ENCODE measurements around the gene SQSTM1. TPM values are rescaled to one million over a fixed set of nuclear protein-coding genes. Genes with fewer than 3 reads are reported as not detected.
"Not testable (repeated sequence)": the region's sequence is repeated elsewhere in the genome, so short reads cannot be mapped to it uniquely, and the experiment has no call there.

SQSTM1 gene
- total and polyA plus RNA-seq, 12 donors = 131 to 466 (median 387) TPM

DNA sequence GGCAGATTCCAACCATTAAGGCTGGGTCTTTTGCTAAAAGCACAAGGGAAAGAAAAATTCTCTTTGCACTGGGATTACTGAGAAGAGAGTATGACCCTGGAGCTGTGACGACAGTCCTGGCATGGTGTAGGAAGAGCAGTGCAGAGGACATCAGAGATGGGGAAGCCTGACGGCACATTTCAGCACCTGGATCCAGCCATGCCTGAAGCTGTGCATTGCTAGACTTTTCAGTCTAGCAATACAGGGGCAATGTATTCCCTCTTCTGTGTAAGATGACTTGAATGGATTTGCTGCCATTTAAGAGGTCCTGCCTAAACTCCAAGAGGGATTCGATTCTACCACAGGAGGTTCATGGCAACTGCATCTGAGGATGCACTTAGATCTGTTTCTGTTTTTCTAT, 50.2 kb downstream of the SQSTM1 start:
- H3K36me3 ChIP-seq = peaks cover 0 to 97% (median 40%) of the 10 kb centered on the region in 9 donors
- ATAC-seq = no peak

GRCh38 chr5:179871533-179871932, 50.8 kb downstream of the SQSTM1 start:
- not testable (repeated sequence) for H3K4me3 ChIP-seq, H3K27ac ChIP-seq, DNase-seq, H3K9me3 ChIP-seq, ATAC-seq, H3K27me3 ChIP-seq
- H3K4me1 ChIP-seq = peaks cover 0 to 11% (median 0%) of the 10 kb centered on the region in 9 donors
- peaks cover 0 to 97% (median 40%) of the 10 kb centered on the region in 9 donors for H3K36me3 ChIP-seq
- WGBS, 2 donors = 77 to 79% methylated on average over 14 of the region's 14 CpGs
- intact Hi-C loops (cut with DNase I) = loop anchor here in 1 of 10 donors (5.0 kb wide), 1 partner anchor 36 kb away; the partner anchor contains the start of gene TBC1D9B

More for the DNA sequence above, 50.2 kb downstream of the SQSTM1 start:
- Histone ChIP-seq H3K4me1 (peaks cover 0 to 11% (median 0%) of the 10 kb centered on the region in 9 donors), H3K27ac (peak overlapping the region in 3 of 10 donors; percentile 11 to 42 (median 30)), H3K27me3 (no peaks in the 10 kb centered on the region), H3K9me3 (no peaks in the 10 kb centered on the region), H3K4me3 (no peak overlapping the region)
- WGBS, 2 donors = 90 to 91% methylated on average over 3 of the region's 3 CpGs
- DNase-seq = no peak
- intact Hi-C loops (cut with DNase I) = loop anchor here in 2 of 10 donors (1.0 to 5.0 kb wide), 2 partner anchors 36 to 37 kb away; partner anchors contain the start of gene TBC1D9B (in 1 of the 2)
- no peak for TF ChIP-seq CTCF (IDR thresholded peaks at IDR 0.05)

DNA sequence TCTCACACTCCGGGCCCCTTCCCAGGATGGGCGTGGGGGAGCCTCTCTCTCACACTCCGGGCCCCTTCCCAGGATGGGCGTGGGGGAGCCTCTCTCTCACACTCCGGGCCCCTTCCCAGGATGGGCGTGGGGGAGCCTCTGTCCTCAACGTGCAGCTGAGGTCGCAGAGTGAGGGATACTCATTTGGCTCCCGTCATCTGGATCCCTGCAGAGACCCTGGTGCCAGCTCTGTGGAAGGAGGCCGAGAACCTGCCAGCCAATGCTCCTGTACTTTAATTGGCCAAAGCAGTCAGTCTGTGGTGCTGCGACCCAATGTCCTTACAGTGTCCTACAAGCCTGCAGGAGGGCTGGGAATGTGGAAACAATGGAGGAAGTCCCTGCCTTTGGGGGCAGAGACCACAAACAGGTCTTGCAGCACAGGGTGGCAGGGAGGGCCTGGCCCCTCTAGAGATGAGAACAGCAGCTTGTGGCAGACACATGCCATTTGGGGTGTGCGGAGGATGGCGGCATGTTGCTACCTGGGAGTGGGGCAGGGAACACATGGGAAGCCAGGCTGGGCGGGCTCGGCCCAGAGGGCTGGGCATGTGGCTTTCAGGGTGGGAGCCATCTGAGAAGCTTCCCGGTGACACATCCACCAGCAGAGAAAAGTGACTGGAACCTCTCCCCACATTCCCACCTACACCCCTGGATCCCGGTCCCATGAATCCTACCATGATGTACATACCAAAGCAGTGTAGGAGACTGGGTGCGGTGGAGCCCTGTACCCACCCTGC, 51.5 kb downstream of the SQSTM1 start:
- H3K36me3 ChIP-seq = peaks cover 0 to 97% (median 40%) of the 10 kb centered on the region in 9 donors
- DNase-seq = no peak
- H3K27ac ChIP-seq = peak overlapping the region in 2 of 10 donors; percentile 21 to 39
- ATAC-seq = no peak
- intact Hi-C loops (cut with DNase I) = loop anchor here in 1 of 10 donors (5.0 kb wide), 1 partner anchor 35 kb away; the partner anchor contains the start of gene TBC1D9B
- H3K4me1 ChIP-seq = peaks cover 0 to 11% (median 0%) of the 10 kb centered on the region in 9 donors
- H3K4me3 ChIP-seq = no peak overlapping the region
- no peak for TF ChIP-seq CTCF (IDR thresholded peaks at IDR 0.05)
- 82 to 84% methylated on average over 15 of the region's 18 CpGs for WGBS, 2 donors
- no peaks in the 10 kb centered on the region for H3K27me3 ChIP-seq
- no peaks in the 10 kb centered on the region for H3K9me3 ChIP-seq

DNA sequence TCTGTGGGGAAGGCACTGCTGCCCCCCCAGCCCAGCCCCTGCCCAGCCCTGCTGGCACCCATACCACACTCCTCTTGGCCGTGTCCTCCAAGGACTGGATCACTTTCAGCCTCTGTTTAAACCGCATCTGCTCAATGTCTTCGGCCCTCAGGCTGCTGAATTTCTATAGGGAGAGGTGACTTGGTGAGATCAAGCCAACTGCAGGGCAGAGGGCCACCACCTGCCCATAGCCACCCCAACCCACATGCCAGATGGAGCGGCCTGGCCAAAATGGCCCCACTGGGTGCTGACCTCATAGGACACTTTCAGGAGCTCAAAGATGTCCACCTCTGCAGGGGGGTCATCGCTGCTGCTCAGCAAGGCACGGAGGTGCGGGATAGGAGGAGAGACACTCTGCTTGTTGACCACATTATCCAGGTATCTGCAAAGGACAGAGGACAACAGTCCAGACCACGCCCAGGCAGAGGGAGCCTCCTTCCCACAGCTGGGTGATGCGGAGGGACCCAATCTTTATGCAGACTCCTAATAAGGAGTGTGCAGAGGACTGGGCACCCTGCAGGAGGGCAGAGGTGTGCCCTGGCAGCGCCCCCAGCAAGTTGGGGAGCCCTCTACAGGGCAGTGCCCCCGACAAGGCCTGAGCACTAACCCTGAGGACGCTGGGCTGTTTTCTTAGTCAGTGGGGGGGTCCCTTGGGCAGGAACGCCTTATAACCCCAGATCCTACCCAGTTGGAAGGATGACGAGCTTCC, 52.3 kb downstream of the SQSTM1 start:
- 92 to 93% methylated on average over 14 of the region's 14 CpGs for WGBS, 2 donors
- ATAC-seq (no peak), DNase-seq (no peak)
- Histone ChIP-seq H3K36me3 (peaks cover 0 to 97% (median 40%) of the 10 kb centered on the region in 9 donors), H3K27ac (peak overlapping the region in 1 of 10 donors; percentile 21), H3K9me3 (no peaks in the 10 kb centered on the region), H3K4me3 (no peak overlapping the region), H3K4me1 (peaks cover 0 to 11% (median 0%) of the 10 kb centered on the region in 9 donors), H3K27me3 (no peaks in the 10 kb centered on the region)
- intact Hi-C loops (cut with DNase I) = loop anchor here in 1 of 10 donors (5.0 kb wide), 1 partner anchor 34 kb away; the partner anchor contains the start of gene TBC1D9B
- no peak for TF ChIP-seq CTCF (IDR thresholded peaks at IDR 0.05)
